AG09309 (cell line): ENCODE results near the gene NAP1L2.

Experiments used
- DNase-seq: peaks from one replicate; pipeline ENCODE4 v3.0.0-alpha.2; 2010; ENCODE audit warnings: low read depth
- H3K4me3 ChIP-seq: 2 replicates; pipeline ENCODE4 v1.5.1; 2011; ENCODE audit warnings: mild to moderate bottlenecking, low read depth, low read length, moderate library complexity; ENCODE audit not compliant: control insufficient read depth
- CTCF ChIP-seq: IDR thresholded peaks from 2 replicates; pipeline ENCODE4 v1.5.1; 2011; ENCODE audit warnings: mild to moderate bottlenecking, low read depth, low read length, inconsistent platforms; ENCODE audit not compliant: insufficient read depth, control insufficient read depth; ENCODE audit errors: missing control alignments

NAP1L2 gene

GRCh38 chrX:73214426-73215094 lies at the start of gene NAP1L2:
Gene NAP1L2, minus strand, starts transcription at chrX:73214851. Its CDS starts 359 bp downstream, at chrX:73214492.
- TF ChIP-seq CTCF = no peak
- DNase-seq = no peak
- peak within 1 kb of the TSS; percentile 33 for H3K4me3 ChIP-seq

- TF ChIP-seq CTCF = peak; percentile 39
- no peak overlapping the region for H3K4me3 ChIP-seq
- DNase-seq = no peak
These were observed 48.3 kb upstream of the NAP1L2 start for GRCh38 chrX:73262991-73263390.

- no peak for DNase-seq
- H3K4me3 ChIP-seq = no peak overlapping the region
- TF ChIP-seq CTCF = no peak
These were observed 24.6 kb upstream of the NAP1L2 start for GRCh38 chrX:73239242-73239641.

- H3K4me3 ChIP-seq = no peak overlapping the region
- DNase-seq = no peak
- no peak for TF ChIP-seq CTCF
These were observed 3.0 kb upstream of the NAP1L2 start for GRCh38 chrX:73217621-73218020.

GRCh38 chrX:73215246-73215645 lies 595 bp upstream of the NAP1L2 start:
- TF ChIP-seq CTCF = no peak
- DNase-seq = no peak
- H3K4me3 ChIP-seq = no peak overlapping the region

GRCh38 chrX:73213734-73214425 lies 771 bp downstream of the NAP1L2 start:
- H3K4me3 ChIP-seq = peak overlapping the region; percentile 33
- no peak for DNase-seq
- TF ChIP-seq CTCF = no peak

GRCh38 chrX:73206366-73206765 lies 8.3 kb downstream of the NAP1L2 start:
- TF ChIP-seq CTCF = no peak
- H3K4me3 ChIP-seq = no peak overlapping the region
- DNase-seq = no peak
